Measurements from ENCODE around the gene CRY2.

The CRY2 gene

GRCh38 chr11:45921561-45922424, 74.5 kb downstream of the CRY2 start:
- H3K4me3 ChIP-seq (ENCODE audit: low read length in 2 of 2) = peak overlapping the region; percentile 16 to 78
- H3K4me2 ChIP-seq (ENCODE audit: insufficient read depth, low read length, poor library complexity, severe bottlenecking) = peak overlapping the region; percentile 69
- H3K9ac ChIP-seq (ENCODE audit: low read depth, low read length, poor library complexity) = no peak overlapping the region
- no peak overlapping the region for H4K91ac ChIP-seq (ENCODE audit: low read depth, low read length, poor library complexity)
- no peaks in the 10 kb centered on the region for H3K9me3 ChIP-seq (replicated peaks in 1 of 2; ENCODE audit: control insufficient read depth in 2 of 2, insufficient read depth in 1 of 2, low read depth in 1 of 2, low read length in 2 of 2)
- no peak overlapping the region for H4K8ac ChIP-seq (ENCODE audit: low read depth, low read length)
- H2AK5ac ChIP-seq (ENCODE audit: low read depth, low read length) = peak overlapping the region; percentile 11
- H3K4ac ChIP-seq (ENCODE audit: low read length) = no peak overlapping the region
- H2BK12ac ChIP-seq (ENCODE audit: low read length) = no peak overlapping the region
- DNase-seq (ENCODE audit: low spot score) = peak; percentile 65
- peak overlapping the region; percentile 1 for H3K23ac ChIP-seq (ENCODE audit: low read depth, low read length, poor library complexity)
- H3K27me3 ChIP-seq (ENCODE audit: control insufficient read depth in 3 of 3, insufficient read depth in 3 of 3, low read depth in 1 of 3, low read length in 3 of 3) = peaks cover 0 to 61% (median 13%) of the 10 kb centered on the region in 3 experiments
- H3K14ac ChIP-seq (ENCODE audit: low read length) = no peak overlapping the region
- H2BK120ac ChIP-seq (ENCODE audit: low read depth, low read length) = no peak overlapping the region
- H3K79me1 ChIP-seq (ENCODE audit: low read depth, low read length) = no peaks in the 10 kb centered on the region
- H2BK5ac ChIP-seq (ENCODE audit: low read length) = no peak overlapping the region
- H3K18ac ChIP-seq (ENCODE audit: low read length) = peak overlapping the region; percentile 78
- H3K36me3 ChIP-seq (replicated peaks in 1 of 2; ENCODE audit: control insufficient read depth in 2 of 2, insufficient read depth in 2 of 2, low read length in 2 of 2) = no peaks in the 10 kb centered on the region
- H2AFZ ChIP-seq (ENCODE audit: low read length) = peak overlapping the region; percentile 87
- H3K4me1 ChIP-seq (ENCODE audit: control insufficient read depth in 2 of 2, insufficient read depth in 1 of 2, low read depth in 1 of 2, low read length in 2 of 2) = peaks cover 18 to 27% of the 10 kb centered on the region in 2 donors
- peak overlapping the region; percentile 51 for H2BK15ac ChIP-seq (ENCODE audit: low read length)
- WGBS, 2 donors (ENCODE audit: extremely low coverage in 2 of 2, insufficient read length in 2 of 2, insufficient replicate concordance in 1 of 2) = no CpG with 5 or more reads among the region's 54 CpGs
- H3K27ac ChIP-seq (replicated peaks; ENCODE audit: low read length) = no peak overlapping the region

DNA sequence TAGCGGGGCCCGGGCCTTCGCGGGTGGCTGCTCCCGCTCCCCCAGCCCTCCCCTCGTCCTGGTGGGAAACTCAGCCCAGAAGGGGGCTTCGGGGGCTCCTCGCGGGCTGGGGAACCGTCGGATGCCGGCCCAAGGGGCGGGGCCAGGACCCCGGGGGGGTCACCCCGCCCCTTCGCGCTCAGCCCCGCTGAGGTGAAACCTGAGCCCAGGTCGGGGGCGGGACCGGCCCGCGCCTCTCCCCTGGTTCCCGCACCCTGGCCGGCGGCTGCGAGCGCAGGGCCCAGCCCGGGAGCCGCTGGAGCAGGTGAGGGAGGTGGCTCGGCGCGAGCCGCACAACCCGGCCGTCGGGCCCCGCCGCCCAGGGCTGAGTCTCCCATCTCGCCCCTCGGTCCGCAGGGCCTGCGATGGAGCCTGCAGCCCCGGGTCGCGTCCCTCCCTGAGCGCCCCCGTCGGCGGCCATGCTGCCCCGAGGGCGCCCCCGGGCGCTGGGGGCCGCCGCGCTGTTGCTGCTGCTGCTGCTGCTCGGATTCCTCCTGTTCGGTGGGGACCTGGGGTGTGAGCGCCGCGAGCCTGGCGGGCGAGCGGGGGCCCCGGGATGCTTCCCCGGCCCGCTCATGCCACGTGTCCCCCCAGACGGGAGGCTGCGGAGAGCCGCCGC, 75.3 kb downstream of the CRY2 start, which contains the start of gene LARGE2:
TSS of gene LARGE2 (plus strand) at position 232 of the 658 bp plus-strand sequence. CDS start at position 459, 227 bp downstream.
- no CpG with 5 or more reads among the region's 73 CpGs for WGBS, 2 donors (ENCODE audit: extremely low coverage in 2 of 2, insufficient read length in 2 of 2, insufficient replicate concordance in 1 of 2)
- Histone ChIP-seq H4K91ac (ENCODE audit: low read depth, low read length, poor library complexity) (no peak within 1 kb of the TSS), H2BK12ac (ENCODE audit: low read length) (peak within 1 kb of the TSS; percentile 68), H3K4me2 (ENCODE audit: insufficient read depth, low read length, poor library complexity, severe bottlenecking) (peak within 1 kb of the TSS; percentile 69), H2BK15ac (ENCODE audit: low read length) (peak within 1 kb of the TSS; percentile 51), H3K36me3 (replicated peaks in 1 of 2; ENCODE audit: control insufficient read depth in 2 of 2, insufficient read depth in 2 of 2, low read length in 2 of 2) (no peaks in the 10 kb centered on the region), H2BK5ac (ENCODE audit: low read length) (no peak within 1 kb of the TSS), H3K9ac (ENCODE audit: low read depth, low read length, poor library complexity) (no peak within 1 kb of the TSS), H4K8ac (ENCODE audit: low read depth, low read length) (no peak within 1 kb of the TSS), H3K27me3 (ENCODE audit: control insufficient read depth in 3 of 3, insufficient read depth in 3 of 3, low read depth in 1 of 3, low read length in 3 of 3) (peaks cover 0 to 61% (median 13%) of the 10 kb centered on the region in 3 experiments), H3K4me3 (ENCODE audit: low read length in 2 of 2) (peak within 1 kb of the TSS; percentile 16 to 78), H3K4me1 (ENCODE audit: control insufficient read depth in 2 of 2, insufficient read depth in 1 of 2, low read depth in 1 of 2, low read length in 2 of 2) (peaks cover 15 to 23% of the 10 kb centered on the region in 2 donors), H2BK120ac (ENCODE audit: low read depth, low read length) (peak within 1 kb of the TSS; percentile 48), H2AK5ac (ENCODE audit: low read depth, low read length) (peak within 1 kb of the TSS; percentile 54), H3K18ac (ENCODE audit: low read length) (peak within 1 kb of the TSS; percentile 93), H2AFZ (ENCODE audit: low read length) (peak within 1 kb of the TSS; percentile 87), H3K14ac (ENCODE audit: low read length) (no peak within 1 kb of the TSS), H3K23ac (ENCODE audit: low read depth, low read length, poor library complexity) (peak within 1 kb of the TSS; percentile 58), H3K27ac (replicated peaks; ENCODE audit: low read length) (no peak within 1 kb of the TSS), H3K4ac (ENCODE audit: low read length) (peak within 1 kb of the TSS; percentile 69), H3K79me1 (ENCODE audit: low read depth, low read length) (no peaks in the 10 kb centered on the region), H3K9me3 (replicated peaks in 1 of 2; ENCODE audit: control insufficient read depth in 2 of 2, insufficient read depth in 1 of 2, low read depth in 1 of 2, low read length in 2 of 2) (no peaks in the 10 kb centered on the region)
- DNase-seq (ENCODE audit: low spot score) = peak; percentile 59

DNA sequence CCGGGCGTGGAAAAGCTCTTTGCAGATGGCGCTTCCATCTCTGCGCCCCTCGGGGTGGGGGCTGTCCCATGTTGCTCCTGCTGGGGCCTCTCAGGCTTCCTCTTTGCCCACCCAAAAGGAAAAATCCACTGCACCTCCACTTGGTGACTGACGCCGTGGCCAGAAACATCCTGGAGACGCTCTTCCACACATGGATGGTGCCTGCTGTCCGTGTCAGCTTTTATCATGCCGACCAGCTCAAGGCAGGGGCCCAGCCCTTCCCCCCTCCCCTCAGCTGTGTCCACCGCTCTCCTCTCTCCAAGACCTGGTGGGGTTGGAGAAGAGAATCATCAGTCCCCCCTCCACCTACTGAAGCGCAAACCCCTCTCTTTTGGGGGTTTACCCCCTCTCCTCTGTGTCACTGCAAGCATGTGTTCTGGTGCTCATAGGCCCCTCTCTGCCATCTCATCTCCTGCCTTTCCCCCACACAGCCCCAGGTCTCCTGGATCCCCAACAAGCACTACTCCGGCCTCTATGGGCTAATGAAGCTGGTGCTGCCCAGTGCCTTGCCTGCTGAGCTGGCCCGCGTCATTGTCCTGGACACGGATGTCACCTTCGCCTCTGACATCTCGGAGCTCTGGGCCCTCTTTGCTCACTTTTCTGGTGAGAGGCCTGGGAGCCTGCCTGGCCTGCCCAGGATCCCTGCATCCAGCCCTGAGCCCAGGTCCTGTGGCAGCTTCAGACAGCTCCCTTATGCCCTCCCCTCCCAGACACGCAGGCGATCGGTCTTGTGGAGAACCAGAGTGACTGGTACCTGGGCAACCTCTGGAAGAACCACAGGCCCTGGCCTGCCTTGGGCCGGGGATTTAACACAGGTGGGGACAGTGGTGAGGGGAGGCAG, 77.0 kb downstream of the CRY2 start:
- Histone ChIP-seq H2BK5ac (ENCODE audit: low read length) (no peak overlapping the region), H2AFZ (ENCODE audit: low read length) (no peak overlapping the region), H2BK15ac (ENCODE audit: low read length) (peak overlapping the region; percentile 14), H3K23ac (ENCODE audit: low read depth, low read length, poor library complexity) (peak overlapping the region; percentile 80), H2BK120ac (ENCODE audit: low read depth, low read length) (no peak overlapping the region), H3K18ac (ENCODE audit: low read length) (no peak overlapping the region), H3K79me1 (ENCODE audit: low read depth, low read length) (peaks cover 7% of the 10 kb centered on the region), H2AK5ac (ENCODE audit: low read depth, low read length) (no peak overlapping the region), H3K36me3 (replicated peaks in 1 of 2; ENCODE audit: control insufficient read depth in 2 of 2, insufficient read depth in 2 of 2, low read length in 2 of 2) (no peaks in the 10 kb centered on the region), H3K9ac (ENCODE audit: low read depth, low read length, poor library complexity) (peak overlapping the region; percentile 15), H3K4me2 (ENCODE audit: insufficient read depth, low read length, poor library complexity, severe bottlenecking) (no peak overlapping the region), H3K9me3 (replicated peaks in 1 of 2; ENCODE audit: control insufficient read depth in 2 of 2, insufficient read depth in 1 of 2, low read depth in 1 of 2, low read length in 2 of 2) (no peaks in the 10 kb centered on the region), H3K4me1 (ENCODE audit: control insufficient read depth in 2 of 2, insufficient read depth in 1 of 2, low read depth in 1 of 2, low read length in 2 of 2) (peaks cover 15 to 19% of the 10 kb centered on the region in 2 donors), H3K4me3 (ENCODE audit: low read length in 2 of 2) (no peak overlapping the region), H4K91ac (ENCODE audit: low read depth, low read length, poor library complexity) (no peak overlapping the region), H3K4ac (ENCODE audit: low read length) (no peak overlapping the region), H3K27ac (replicated peaks; ENCODE audit: low read length) (no peak overlapping the region), H3K27me3 (ENCODE audit: control insufficient read depth in 3 of 3, insufficient read depth in 3 of 3, low read depth in 1 of 3, low read length in 3 of 3) (peaks cover 0 to 60% (median 13%) of the 10 kb centered on the region in 3 experiments), H3K14ac (ENCODE audit: low read length) (no peak overlapping the region), H2BK12ac (ENCODE audit: low read length) (no peak overlapping the region), H4K8ac (ENCODE audit: low read depth, low read length) (no peak overlapping the region)
- WGBS, 2 donors (ENCODE audit: extremely low coverage in 2 of 2, insufficient read length in 2 of 2, insufficient replicate concordance in 1 of 2) = no CpG with 5 or more reads among the region's 22 CpGs
- DNase-seq (ENCODE audit: low spot score) = no peak
